Measurements from ENCODE around the gene ETS1.

DNA sequence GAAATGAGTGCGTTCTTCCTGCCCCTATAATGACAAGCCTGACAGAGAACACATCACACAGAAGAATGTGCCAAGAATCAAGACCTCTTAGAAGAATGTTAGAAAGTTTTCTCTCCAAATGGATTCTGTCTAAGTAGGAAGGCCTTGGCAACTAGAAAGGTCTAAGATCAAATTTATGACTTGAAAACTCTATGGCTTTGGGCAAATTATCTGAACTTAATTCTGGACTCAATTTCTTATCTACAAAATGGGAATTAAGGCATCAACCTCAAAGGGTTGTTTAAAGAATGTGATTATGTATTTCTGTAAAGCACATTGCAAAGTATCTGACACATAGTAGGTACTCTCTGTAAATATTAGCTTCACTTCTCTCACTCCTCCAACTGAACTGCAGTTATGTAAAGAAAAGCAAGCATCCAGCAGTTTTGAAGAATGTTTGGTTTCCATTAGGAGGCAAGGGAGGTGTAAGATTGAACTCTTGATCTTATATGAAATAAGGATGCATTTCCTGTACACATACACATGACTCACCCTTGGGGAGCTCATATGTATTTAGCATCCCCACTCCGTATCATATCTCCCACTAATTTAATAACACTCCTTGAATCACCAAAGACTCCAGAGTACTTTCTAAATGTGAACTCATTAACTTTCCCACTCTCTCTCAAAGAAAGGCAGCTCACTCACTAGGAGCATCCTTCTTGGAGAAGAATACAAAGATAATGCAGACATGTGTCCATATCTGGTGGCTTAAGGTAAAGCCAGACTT, 77.6 kb downstream of the ETS1 start:
- TF ChIP-seq POLR2A (IDR thresholded peaks at IDR 0.05): no peak
- TF ChIP-seq, protein P1, sequence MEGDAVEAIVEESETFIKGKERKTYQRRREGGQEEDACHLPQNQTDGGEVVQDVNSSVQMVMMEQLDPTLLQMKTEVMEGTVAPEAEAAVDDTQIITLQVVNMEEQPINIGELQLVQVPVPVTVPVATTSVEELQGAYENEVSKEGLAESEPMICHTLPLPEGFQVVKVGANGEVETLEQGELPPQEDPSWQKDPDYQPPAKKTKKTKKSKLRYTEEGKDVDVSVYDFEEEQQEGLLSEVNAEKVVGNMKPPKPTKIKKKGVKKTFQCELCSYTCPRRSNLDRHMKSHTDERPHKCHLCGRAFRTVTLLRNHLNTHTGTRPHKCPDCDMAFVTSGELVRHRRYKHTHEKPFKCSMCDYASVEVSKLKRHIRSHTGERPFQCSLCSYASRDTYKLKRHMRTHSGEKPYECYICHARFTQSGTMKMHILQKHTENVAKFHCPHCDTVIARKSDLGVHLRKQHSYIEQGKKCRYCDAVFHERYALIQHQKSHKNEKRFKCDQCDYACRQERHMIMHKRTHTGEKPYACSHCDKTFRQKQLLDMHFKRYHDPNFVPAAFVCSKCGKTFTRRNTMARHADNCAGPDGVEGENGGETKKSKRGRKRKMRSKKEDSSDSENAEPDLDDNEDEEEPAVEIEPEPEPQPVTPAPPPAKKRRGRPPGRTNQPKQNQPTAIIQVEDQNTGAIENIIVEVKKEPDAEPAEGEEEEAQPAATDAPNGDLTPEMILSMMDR (IDR thresholded peaks at IDR 0.05 in 4 of 5, conservative IDR thresholded peaks at IDR 0.05 in 1 of 5): no peak

All from gastrocnemius medialis (tissue), 4 donors.